Lower lobe of right lung (tissue), 2 donors: Measurements from ENCODE around the gene NCAPD3. TPM values are rescaled to one million over a fixed set of nuclear protein-coding genes. Genes with fewer than 3 reads are reported as not detected.

Source experiments
- ATAC-seq, 2 donors: fragments of 200-7000 bp; cut with Tn5 transposase; one replicate each; pipeline ENCODE4 v1.9.1; 2020 to 2022; ENCODE audit warnings: mild to moderate bottlenecking in 2 of 2, moderate library complexity in 2 of 2
- DNase-seq: peaks from one replicate; pipeline ENCODE4 v3.0.0-alpha.2; 2020
- H3K27ac ChIP-seq: fragments of 200-600 bp; one replicate; pipeline ENCODE4 v1.8.0; 2022
- H3K27me3 ChIP-seq: fragments of 200-600 bp; one replicate; pipeline ENCODE4 v1.8.0; 2022; ENCODE audit warnings: low read depth
- H3K36me3 ChIP-seq: fragments of 200-600 bp; one replicate; pipeline ENCODE4 v1.8.0; 2022; ENCODE audit warnings: mild to moderate bottlenecking
- H3K4me1 ChIP-seq: fragments of 200-600 bp; one replicate; pipeline ENCODE4 v1.8.0; 2022
- H3K4me3 ChIP-seq: fragments of 200-600 bp; one replicate; pipeline ENCODE4 v1.8.0; 2022; ENCODE audit warnings: mild to moderate bottlenecking
- H3K9me3 ChIP-seq: fragments of 200-600 bp; one replicate; pipeline ENCODE4 v1.8.0; 2022
- intact Hi-C: fragments of 100-400 bp; cut with DNase I; formaldehyde crosslinking; loops from one replicate; pipeline ENCODE4 v1.11.0; 2022
- total RNA-seq: library from RNA; stranded (reverse); fragmentation: NEBNext Ultra II Directional; extraction: Animal tissue kit (Norgen Biotek cat#: 25700); gene quantifications from one replicate; pipeline ENCODE4 v1.2.1, GENCODE V29; 2021
- TF ChIP-seq, protein P1 (sequence below): fragments of 200-600 bp; IDR thresholded peaks from one replicate; pipeline ENCODE4 v1.8.0; 2022; ENCODE audit warnings: antibody characterized with exemption, mild to moderate bottlenecking
- donor health status: DM: no; HTN: yes; CAD: no; lungs with severe emphysema.

NCAPD3 gene
- total RNA-seq, 1 donor from 2014 or later: 17.6 TPM

DNA sequence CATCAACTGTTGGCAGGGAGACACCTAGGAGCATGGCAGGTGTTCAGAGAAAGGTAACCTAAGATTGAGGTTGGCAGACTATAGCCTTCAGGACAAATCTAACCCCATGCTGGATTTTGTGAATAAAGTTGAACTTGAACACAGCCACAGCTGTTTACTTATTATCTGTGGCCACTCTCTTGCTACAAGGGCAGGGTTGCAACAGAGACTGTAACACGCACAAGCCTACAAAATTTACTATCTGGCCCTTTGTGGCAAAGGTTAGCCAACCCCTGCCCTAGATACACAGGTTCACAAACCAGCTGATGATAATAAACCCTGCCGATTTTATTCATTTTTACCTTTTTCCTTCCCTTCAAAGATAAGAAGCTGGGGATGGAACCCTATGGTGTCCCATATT lies 26.9 kb upstream of the NCAPD3 start:
- DNase-seq: no peak
- Histone ChIP-seq H3K4me3 (no peak overlapping the region), H3K27ac (no peak overlapping the region), H3K36me3 (peaks cover 57% of the 10 kb centered on the region), H3K9me3 (no peaks in the 10 kb centered on the region), H3K4me1 (peaks cover 40% of the 10 kb centered on the region), H3K27me3 (no peaks in the 10 kb centered on the region)
- TF ChIP-seq, protein P1, sequence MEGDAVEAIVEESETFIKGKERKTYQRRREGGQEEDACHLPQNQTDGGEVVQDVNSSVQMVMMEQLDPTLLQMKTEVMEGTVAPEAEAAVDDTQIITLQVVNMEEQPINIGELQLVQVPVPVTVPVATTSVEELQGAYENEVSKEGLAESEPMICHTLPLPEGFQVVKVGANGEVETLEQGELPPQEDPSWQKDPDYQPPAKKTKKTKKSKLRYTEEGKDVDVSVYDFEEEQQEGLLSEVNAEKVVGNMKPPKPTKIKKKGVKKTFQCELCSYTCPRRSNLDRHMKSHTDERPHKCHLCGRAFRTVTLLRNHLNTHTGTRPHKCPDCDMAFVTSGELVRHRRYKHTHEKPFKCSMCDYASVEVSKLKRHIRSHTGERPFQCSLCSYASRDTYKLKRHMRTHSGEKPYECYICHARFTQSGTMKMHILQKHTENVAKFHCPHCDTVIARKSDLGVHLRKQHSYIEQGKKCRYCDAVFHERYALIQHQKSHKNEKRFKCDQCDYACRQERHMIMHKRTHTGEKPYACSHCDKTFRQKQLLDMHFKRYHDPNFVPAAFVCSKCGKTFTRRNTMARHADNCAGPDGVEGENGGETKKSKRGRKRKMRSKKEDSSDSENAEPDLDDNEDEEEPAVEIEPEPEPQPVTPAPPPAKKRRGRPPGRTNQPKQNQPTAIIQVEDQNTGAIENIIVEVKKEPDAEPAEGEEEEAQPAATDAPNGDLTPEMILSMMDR: no peak
- no peak for ATAC-seq
- intact Hi-C loops: no loop called here

DNA sequence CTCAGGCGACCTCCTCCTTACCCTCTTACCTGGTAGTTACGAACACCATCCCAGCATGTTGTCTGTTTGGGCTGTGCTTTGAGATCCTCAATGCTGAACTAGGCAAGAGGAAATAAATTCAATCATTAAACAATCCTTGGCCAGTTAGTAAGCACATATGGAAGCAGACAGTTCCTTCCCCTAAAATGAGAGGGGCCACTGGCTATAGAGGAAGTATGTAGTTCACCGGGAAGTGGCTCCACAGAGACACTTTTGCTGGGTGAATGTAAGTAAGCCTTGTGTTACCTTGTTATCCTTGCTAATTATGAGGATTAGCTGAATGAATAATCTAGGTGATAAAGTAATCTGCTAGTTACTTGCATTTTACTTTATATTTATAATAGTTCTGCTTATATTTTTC lies 26.5 kb upstream of the NCAPD3 start:
- H3K4me3 ChIP-seq: no peak overlapping the region
- H3K36me3 ChIP-seq: peaks cover 61% of the 10 kb centered on the region
- H3K9me3 ChIP-seq: no peaks in the 10 kb centered on the region
- ATAC-seq (no peak), DNase-seq (no peak)
- H3K27ac ChIP-seq: no peak overlapping the region
- TF ChIP-seq, protein P1: no peak
- H3K4me1 ChIP-seq: peaks cover 36% of the 10 kb centered on the region
- H3K27me3 ChIP-seq: no peaks in the 10 kb centered on the region
- intact Hi-C loops: no loop called here

DNA sequence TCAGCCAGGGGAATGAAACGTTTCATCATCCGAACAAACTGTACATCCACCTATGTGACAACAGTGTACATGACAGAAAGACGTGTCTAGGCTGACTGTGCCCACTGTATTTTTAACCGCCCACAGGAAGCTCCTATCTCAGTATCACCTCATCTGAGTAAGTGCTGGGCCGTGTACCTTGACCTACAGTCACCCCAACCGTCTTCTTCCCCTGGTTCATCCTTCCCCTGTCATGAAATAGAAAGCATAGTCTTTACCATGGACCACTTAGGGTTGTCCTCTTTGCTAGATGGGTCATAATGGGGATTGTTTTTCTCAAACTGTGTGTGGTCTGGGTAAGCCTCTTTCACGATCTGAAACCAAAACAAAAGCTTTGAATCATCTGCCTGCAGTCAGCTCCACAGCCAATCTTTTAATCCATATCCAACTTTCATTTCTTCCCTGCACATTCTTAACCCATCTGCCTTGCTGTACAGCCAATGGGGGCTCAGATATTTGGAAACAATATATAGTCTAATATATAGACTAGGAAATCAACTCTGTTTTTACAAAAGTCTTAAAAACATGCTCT lies 25.2 kb upstream of the NCAPD3 start:
- Histone ChIP-seq H3K27me3 (no peaks in the 10 kb centered on the region), H3K36me3 (peaks cover 73% of the 10 kb centered on the region), H3K4me3 (no peak overlapping the region), H3K9me3 (no peaks in the 10 kb centered on the region), H3K4me1 (peaks cover 24% of the 10 kb centered on the region), H3K27ac (no peak overlapping the region)
- TF ChIP-seq, protein P1: no peak
- intact Hi-C loops: no loop called here
- ATAC-seq (no peak), DNase-seq (no peak)

DNA sequence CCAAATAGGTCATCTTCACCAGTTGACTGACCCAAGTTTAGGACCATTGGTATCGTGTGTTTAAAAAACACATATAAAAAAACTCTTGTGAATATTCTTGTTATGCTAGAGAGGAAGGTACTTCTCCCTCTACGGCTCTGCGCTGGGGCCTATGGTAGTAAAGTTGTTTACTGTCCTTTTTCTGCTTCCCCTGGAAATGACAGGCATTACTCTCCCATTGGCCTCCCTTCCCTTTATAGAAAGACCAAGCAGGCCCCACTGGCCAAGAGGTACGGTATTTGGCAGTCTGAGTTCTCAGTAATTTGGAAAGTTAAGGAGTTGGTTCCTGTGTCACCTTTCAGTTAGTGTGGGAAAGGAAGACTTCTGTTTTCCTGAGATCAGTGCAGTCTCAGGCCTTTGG lies 22.9 kb upstream of the NCAPD3 start:
- Histone ChIP-seq H3K27ac (no peak overlapping the region), H3K27me3 (no peaks in the 10 kb centered on the region), H3K36me3 (peaks cover 97% of the 10 kb centered on the region), H3K4me3 (no peak overlapping the region), H3K9me3 (no peaks in the 10 kb centered on the region), H3K4me1 (peaks cover 13% of the 10 kb centered on the region)
- intact Hi-C loops: no loop called here
- TF ChIP-seq, protein P1: no peak
- DNase-seq: no peak
- ATAC-seq: no peak

DNA sequence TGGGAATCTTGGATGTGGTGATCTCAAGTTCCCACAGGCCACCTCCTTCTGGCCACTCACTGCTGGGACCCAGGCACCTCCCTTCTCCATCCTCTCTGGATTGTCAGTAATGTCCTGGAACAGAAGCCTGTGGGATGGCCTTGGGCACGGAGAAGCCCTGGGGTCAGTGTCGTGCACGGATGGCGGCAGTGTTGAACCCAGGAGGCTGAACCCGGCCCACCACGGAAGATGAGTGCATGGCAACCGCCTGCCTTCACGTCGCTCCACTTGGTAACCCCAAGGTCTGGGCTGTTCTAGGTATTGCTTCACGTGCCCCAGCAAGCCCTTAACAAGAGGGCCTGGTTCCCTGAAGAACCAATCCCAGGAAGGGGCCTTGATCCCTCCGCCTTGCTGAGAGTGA lies 22.3 kb upstream of the NCAPD3 start:
- DNase-seq: no peak
- no peaks in the 10 kb centered on the region for H3K27me3 ChIP-seq
- H3K27ac ChIP-seq: no peak overlapping the region
- TF ChIP-seq, protein P1: no peak
- no peaks in the 10 kb centered on the region for H3K9me3 ChIP-seq
- no peak overlapping the region for H3K4me3 ChIP-seq
- peaks cover 100% of the 10 kb centered on the region for H3K36me3 ChIP-seq
- peaks cover 8% of the 10 kb centered on the region for H3K4me1 ChIP-seq
- intact Hi-C loops: no loop called here
- ATAC-seq: no peak
